BJ (cell line): ENCODE data around the gene CNOT3. TPM values are rescaled to one million over a fixed set of nuclear protein-coding genes. Genes with fewer than 3 reads are reported as not detected.

ENCODE experiments used
- CTCF ChIA-PET: fragments of 350-600 bp; formaldehyde crosslinking; extraction: SDS; loops from one replicate; lab custom pipeline; 2021; ENCODE audit warnings: antibody characterized with exemption, inconsistent platforms; lab: Yijun Ruan, JAX
- POLR2A ChIA-PET: fragments of 300-600 bp; sonication (Branson Sonifier 250); formaldehyde crosslinking; extraction: SDS; loops from one replicate; lab custom pipeline; 2021; ENCODE audit warnings: antibody characterized with exemption; lab: Charles Lee
- DNase-seq: peaks from one replicate; pipeline ENCODE4 v3.0.0-alpha.2; 2011; ENCODE audit warnings: low read depth
- H3K27me3 ChIP-seq: 2 replicates; pipeline ENCODE4 v1.6.0; 2011; ENCODE audit warnings: low read length; ENCODE audit not compliant: control insufficient read depth, insufficient read depth
- H3K36me3 ChIP-seq: 2 replicates; pipeline ENCODE4 v1.5.1; 2011; ENCODE audit warnings: low read length; ENCODE audit not compliant: control insufficient read depth, insufficient read depth
- H3K4me3 ChIP-seq: 2 replicates; pipeline ENCODE4 v1.5.1; 2011; ENCODE audit warnings: low read depth, mild to moderate bottlenecking, control low read depth, low read length
- polyA plus RNA-seq: library from polyadenylated mRNA; depleted of rRNA; stranded (reverse); fragments of >200 nt; gene quantifications from 2 replicates; pipeline ENCODE4 v1.2.3, GENCODE V29; 2011
- TF ChIP-seq, protein P1 (sequence below): IDR thresholded peaks from 2 replicates; pipeline ENCODE4 v1.5.1; 2011; ENCODE audit warnings: low read depth, mild to moderate bottlenecking, control low read depth, inconsistent platforms, low read length, moderate library complexity; ENCODE audit not compliant: insufficient read depth

Gene CNOT3
- polyA plus RNA-seq, 1 experiment = 6.3 TPM

DNA sequence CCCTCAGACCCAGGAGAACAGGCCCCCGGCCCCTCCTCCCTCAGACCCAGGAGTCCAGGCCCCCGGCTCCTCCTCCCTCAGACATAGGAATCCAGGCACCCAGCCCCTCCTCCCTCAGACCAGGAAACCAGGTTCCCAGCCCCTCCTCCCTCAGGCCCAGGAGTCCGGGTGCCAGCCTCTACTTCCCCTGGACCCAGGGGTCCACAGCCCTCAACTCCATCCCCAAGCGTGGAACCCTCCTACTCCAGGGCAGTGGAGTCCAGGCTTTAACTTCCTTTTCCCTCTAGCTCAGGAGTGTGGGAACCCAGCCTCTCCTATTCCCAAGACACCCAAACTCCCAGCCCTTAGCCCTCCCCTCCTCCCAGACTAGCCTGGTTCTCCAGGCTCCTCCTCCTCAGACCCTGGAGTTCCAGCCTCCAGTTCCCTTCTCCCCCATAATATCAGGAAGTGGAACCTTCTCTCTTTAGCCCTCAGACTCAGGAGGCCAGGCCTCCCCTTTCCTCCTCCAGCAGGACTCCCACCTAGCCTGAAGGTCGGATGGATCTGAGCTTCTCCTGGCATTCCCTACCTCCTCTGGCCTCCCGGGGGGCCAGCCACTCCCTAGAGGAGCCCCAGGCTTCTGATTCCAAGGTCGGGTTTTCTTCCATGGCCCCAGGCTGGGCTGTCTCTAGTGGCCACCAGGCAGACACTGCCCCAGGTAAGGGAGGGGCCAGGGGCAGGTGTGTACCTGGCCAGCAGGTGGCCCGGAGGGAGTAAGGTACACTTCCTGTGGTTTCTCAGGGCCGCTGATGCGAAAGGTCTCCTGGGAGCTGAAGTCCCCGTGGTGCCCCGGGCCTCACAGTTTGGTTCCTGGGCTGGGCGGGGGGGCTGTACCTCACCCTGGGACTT, 35.2 kb downstream of the CNOT3 start, which contains the start of gene TMC4:
TSS of gene TMC4 (minus strand) at position 690 of the 888 bp plus-strand sequence. CDS start at position 647, 43 bp downstream.
- POLR2A ChIA-PET = interaction anchor here (0.6 kb wide), 1 partner anchor 261 kb away, joined by 7 read pairs; no protein-coding TSS in a partner anchor
- peaks cover 7% of the 10 kb centered on the region for H3K36me3 ChIP-seq
- no peak for DNase-seq
- no peaks in the 10 kb centered on the region for H3K27me3 ChIP-seq
- no peak within 1 kb of the TSS for H3K4me3 ChIP-seq
- CTCF ChIA-PET = interaction anchor here (2.2 kb wide), 1 partner anchor 13 kb away, joined by 7 read pairs; the partner anchor contains the start of gene LENG1
- TF ChIP-seq, protein P1, sequence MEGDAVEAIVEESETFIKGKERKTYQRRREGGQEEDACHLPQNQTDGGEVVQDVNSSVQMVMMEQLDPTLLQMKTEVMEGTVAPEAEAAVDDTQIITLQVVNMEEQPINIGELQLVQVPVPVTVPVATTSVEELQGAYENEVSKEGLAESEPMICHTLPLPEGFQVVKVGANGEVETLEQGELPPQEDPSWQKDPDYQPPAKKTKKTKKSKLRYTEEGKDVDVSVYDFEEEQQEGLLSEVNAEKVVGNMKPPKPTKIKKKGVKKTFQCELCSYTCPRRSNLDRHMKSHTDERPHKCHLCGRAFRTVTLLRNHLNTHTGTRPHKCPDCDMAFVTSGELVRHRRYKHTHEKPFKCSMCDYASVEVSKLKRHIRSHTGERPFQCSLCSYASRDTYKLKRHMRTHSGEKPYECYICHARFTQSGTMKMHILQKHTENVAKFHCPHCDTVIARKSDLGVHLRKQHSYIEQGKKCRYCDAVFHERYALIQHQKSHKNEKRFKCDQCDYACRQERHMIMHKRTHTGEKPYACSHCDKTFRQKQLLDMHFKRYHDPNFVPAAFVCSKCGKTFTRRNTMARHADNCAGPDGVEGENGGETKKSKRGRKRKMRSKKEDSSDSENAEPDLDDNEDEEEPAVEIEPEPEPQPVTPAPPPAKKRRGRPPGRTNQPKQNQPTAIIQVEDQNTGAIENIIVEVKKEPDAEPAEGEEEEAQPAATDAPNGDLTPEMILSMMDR = no peak

DNA sequence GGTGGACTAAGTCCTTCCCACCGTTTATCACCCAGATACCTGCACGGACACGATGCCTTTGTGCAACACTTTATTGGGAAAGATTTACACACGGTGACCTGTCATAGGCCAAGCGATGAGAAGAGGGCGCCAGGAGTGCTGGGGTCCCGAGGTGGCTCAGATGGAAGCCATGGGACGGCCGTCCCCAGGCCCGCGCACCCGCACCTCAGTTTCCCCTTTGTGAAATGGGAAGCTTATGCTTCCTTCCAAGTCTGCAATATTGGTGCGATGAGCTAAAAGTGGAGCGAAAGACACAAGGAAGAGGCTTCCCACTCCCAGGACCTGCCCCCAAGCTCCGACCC, 35.8 kb downstream of the CNOT3 start:
- Histone ChIP-seq H3K4me3 (no peak overlapping the region), H3K27me3 (no peaks in the 10 kb centered on the region), H3K36me3 (peaks cover 9% of the 10 kb centered on the region)
- no peak for DNase-seq
- TF ChIP-seq, protein P1 = no peak
- CTCF ChIA-PET = interaction anchor here (0.8 to 2.2 kb wide), 2 partner anchors 14 to 16 kb away, joined by 3 to 7 read pairs; partner anchors contain the start of genes LENG1 and MBOAT7
- POLR2A ChIA-PET = interaction anchor here (0.6 kb wide), 1 partner anchor 260 kb away, joined by 7 read pairs; no protein-coding TSS in a partner anchor

DNA sequence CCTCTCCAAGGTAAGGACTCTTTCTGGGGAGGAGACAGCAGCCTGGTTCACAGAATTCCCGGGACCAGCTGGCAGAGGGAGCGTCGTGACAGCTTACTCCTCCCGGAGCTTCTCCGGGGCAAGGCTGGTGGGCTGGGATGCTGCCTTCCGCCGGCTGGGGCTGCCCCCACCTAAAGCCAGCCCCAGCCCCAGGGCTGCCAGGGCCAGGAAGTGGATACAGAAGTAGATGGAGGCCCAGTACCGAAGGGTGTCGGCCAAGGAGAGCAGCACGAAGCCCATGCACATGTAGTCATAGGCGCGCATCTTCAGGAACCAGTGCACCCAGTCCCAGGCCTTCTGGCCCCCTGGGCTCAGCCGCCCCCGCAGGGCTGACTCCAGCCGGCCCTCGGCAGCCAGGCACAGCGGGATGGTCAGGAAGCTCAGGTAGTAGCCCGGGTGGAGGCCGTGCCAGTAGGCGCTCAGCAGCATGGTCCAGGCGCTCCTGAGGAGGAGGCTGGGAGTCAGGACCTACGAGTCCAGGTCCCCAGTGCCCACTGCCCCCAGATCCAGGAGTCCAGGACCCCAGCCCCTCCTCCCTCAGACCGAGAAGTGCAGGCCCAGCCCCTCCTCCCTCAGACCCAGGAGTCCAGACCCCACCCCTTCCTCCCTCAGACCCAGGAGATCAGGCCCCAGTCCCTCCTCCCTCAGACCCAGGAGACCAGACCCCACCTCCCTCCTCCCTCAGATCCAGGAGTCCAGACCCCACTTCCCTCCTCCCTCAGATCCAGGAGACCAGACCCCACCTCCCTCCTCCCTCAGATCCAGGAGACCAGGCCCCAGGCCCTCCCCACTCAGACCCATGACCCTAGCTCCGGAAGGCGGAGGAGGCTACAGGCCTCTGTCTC, 36.6 kb downstream of the CNOT3 start:
- no peak overlapping the region for H3K4me3 ChIP-seq
- peaks cover 16% of the 10 kb centered on the region for H3K36me3 ChIP-seq
- no peaks in the 10 kb centered on the region for H3K27me3 ChIP-seq
- no peak for DNase-seq
- ChIA-PET CTCF (interaction anchor here (0.8 to 2.2 kb wide), 2 partner anchors 14 to 15 kb away, joined by 3 to 7 read pairs; partner anchors contain the start of genes LENG1 and MBOAT7), POLR2A (no interaction called here)
- TF ChIP-seq, protein P1 = no peak

DNA sequence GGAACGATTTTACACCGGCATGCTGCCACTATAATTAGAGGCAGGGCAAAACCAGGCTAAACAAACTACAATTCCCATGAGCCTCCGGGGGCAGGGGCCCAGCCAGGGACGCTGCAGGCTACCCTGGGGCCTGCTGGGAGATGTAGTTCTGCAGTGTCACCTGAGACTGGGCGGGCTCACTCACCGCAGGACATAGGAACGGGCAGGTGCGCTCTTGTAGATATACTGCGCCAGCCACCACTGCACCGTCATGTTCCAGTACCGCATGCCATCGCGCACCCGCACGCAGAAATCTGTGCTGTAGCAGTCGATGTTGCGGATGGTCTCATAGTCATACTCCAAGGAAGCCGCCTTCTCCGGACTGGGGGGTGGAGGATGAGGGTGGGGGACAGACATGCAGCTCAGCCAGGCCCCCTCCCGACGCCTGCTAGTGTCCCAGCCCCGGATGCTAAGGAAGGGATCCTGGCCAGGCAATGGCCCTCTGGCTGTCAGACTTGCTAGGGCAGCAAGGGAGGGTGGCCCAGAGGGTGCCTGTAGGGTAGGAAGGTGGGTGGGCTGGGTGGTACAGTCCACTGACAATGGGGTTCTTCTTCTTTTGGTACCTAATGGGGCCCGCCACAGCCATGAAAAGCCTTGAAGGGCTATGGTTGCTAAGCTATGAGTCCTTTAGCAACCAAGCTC, 41.2 kb downstream of the CNOT3 start:
- peaks cover 34% of the 10 kb centered on the region for H3K36me3 ChIP-seq
- no peak for DNase-seq
- CTCF ChIA-PET = interaction anchor here (1.9 kb wide), 1 partner anchor 54 kb away, joined by 10 read pairs; no protein-coding TSS in a partner anchor
- H3K4me3 ChIP-seq = no peak overlapping the region
- H3K27me3 ChIP-seq = no peaks in the 10 kb centered on the region
- TF ChIP-seq, protein P1 = no peak
- POLR2A ChIA-PET = no interaction called here
